ENCODE measurements around the gene MACROD2. TPM values are rescaled to one million over a fixed set of nuclear protein-coding genes. Genes with fewer than 3 reads are reported as not detected.

MACROD2 gene
- polyA plus RNA-seq, 2 of the 4 experiments (the other 2 are of a cell fraction): 0.96 to 1.3 TPM

GRCh38 chr20:16062661-16063581 lies 2067.6 kb downstream of the MACROD2 start:
- ATAC-seq (no peak), DNase-seq (ENCODE audit: low read depth in 1 of 2, low spot score in 1 of 2) (no peak), FAIRE-seq (no peak)
- no peak overlapping the region for H3K4me2 ChIP-seq
- no peak for TF ChIP-seq SMC3 (IDR thresholded peaks at IDR 0.05)
- TF ChIP-seq MAZ (IDR thresholded peaks at IDR 0.05; ENCODE audit: borderline replicate concordance, low read depth, low read length): no peak
- no peak for TF ChIP-seq CEBPB (IDR thresholded peaks at IDR 0.05)
- no peak for TF ChIP-seq JUNB (IDR thresholded peaks at IDR 0.05)
- TF ChIP-seq ZFP36 (IDR thresholded peaks at IDR 0.05; ENCODE audit: borderline replicate concordance, partially characterized antibody): no peak
- TF ChIP-seq EP300 (IDR thresholded peaks at IDR 0.05): no peak
- TF ChIP-seq HEYL (CRISPR knock-in tag; IDR thresholded peaks at IDR 0.05): no peak
- TF ChIP-seq RFX5 (IDR thresholded peaks at IDR 0.05): no peak
- no peak for TF ChIP-seq HMGXB4 (CRISPR knock-in tag; IDR thresholded peaks at IDR 0.05; ENCODE audit: borderline replicate concordance)
- no peak for TF ChIP-seq RNF2 (IDR thresholded peaks at IDR 0.05; ENCODE audit: borderline replicate concordance, low read depth)
- TF ChIP-seq FOSL2 (IDR thresholded peaks at IDR 0.05): no peak
- TF ChIP-seq FOSL2 (CRISPR knock-in tag; IDR thresholded peaks at IDR 0.05): no peak
- no peak for TF ChIP-seq HDAC2 (IDR thresholded peaks at IDR 0.05)
- no peak for TF ChIP-seq HOXB13 (CRISPR knock-in tag; IDR thresholded peaks at IDR 0.05; ENCODE audit: low read depth)
- TF ChIP-seq, protein P1, sequence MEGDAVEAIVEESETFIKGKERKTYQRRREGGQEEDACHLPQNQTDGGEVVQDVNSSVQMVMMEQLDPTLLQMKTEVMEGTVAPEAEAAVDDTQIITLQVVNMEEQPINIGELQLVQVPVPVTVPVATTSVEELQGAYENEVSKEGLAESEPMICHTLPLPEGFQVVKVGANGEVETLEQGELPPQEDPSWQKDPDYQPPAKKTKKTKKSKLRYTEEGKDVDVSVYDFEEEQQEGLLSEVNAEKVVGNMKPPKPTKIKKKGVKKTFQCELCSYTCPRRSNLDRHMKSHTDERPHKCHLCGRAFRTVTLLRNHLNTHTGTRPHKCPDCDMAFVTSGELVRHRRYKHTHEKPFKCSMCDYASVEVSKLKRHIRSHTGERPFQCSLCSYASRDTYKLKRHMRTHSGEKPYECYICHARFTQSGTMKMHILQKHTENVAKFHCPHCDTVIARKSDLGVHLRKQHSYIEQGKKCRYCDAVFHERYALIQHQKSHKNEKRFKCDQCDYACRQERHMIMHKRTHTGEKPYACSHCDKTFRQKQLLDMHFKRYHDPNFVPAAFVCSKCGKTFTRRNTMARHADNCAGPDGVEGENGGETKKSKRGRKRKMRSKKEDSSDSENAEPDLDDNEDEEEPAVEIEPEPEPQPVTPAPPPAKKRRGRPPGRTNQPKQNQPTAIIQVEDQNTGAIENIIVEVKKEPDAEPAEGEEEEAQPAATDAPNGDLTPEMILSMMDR (IDR thresholded peaks at IDR 0.05): no peak
- no peak for TF ChIP-seq NPAS2 (CRISPR knock-in tag; IDR thresholded peaks at IDR 0.05; ENCODE audit: borderline replicate concordance)
- TF ChIP-seq HOXA7 (CRISPR knock-in tag; IDR thresholded peaks at IDR 0.05): no peak
- WGBS (ENCODE audit: missing lambda C conversion rate): 34% methylated on average over 10 of the region's 10 CpGs
- H3K4me3 ChIP-seq: no peak overlapping the region
- no peak overlapping the region for H3K27ac ChIP-seq
- no peaks in the 10 kb centered on the region for H3K9me3 ChIP-seq
- no peaks in the 10 kb centered on the region for H3K4me1 ChIP-seq
- ChIA-PET POLR2A (no interaction called here), CTCF (interaction anchor here (0.7 kb wide), 1 partner anchor 413 kb away, joined by 3 read pairs; no protein-coding TSS in a partner anchor)

DNA sequence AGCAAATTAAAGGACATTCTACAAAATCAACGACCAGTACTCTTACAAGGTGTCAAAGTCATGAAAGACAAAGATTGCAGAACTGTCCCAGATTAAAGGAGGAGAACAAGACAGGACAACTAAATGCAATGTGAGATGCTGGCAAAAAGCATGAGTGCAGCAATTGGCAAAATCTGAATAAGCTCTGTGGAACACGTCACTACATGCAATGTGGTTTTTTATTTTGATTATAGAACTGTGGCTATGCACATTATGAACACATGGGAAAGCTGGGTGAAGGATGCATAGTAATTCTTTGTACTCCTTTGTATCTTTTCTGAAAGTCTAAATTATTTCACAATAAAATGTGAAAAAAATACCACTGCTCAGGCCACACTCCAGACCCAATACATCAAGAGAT lies 2068.6 kb downstream of the MACROD2 start:
- H3K4me3 ChIP-seq: no peak overlapping the region
- FAIRE-seq: no peak
- TF ChIP-seq HOXB5 (CRISPR knock-in tag; IDR thresholded peaks at IDR 0.05): no peak
- no peak for TF ChIP-seq ZC3H11A (IDR thresholded peaks at IDR 0.05)
- TF ChIP-seq, protein P2, sequence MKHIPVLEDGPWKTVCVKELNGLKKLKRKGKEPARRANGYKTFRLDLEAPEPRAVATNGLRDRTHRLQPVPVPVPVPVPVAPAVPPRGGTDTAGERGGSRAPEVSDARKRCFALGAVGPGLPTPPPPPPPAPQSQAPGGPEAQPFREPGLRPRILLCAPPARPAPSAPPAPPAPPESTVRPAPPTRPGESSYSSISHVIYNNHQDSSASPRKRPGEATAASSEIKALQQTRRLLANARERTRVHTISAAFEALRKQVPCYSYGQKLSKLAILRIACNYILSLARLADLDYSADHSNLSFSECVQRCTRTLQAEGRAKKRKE (CRISPR knock-in tag; IDR thresholded peaks at IDR 0.05; ENCODE audit: low read depth): no peak
- TF ChIP-seq, protein P3, sequence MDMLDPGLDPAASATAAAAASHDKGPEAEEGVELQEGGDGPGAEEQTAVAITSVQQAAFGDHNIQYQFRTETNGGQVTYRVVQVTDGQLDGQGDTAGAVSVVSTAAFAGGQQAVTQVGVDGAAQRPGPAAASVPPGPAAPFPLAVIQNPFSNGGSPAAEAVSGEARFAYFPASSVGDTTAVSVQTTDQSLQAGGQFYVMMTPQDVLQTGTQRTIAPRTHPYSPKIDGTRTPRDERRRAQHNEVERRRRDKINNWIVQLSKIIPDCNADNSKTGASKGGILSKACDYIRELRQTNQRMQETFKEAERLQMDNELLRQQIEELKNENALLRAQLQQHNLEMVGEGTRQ (IDR thresholded peaks at IDR 0.05): no peak
- no peak for TF ChIP-seq NPAS2 (CRISPR knock-in tag; IDR thresholded peaks at IDR 0.05; ENCODE audit: borderline replicate concordance)
- no peak for TF ChIP-seq MAZ (IDR thresholded peaks at IDR 0.05; ENCODE audit: borderline replicate concordance, low read depth, low read length)
- TF ChIP-seq HOXA7 (CRISPR knock-in tag; IDR thresholded peaks at IDR 0.05): no peak
- TF ChIP-seq NFE2L2 (conservative IDR thresholded peaks at IDR 0.05; ENCODE audit: low read length): no peak
- TF ChIP-seq CHD2 (IDR thresholded peaks at IDR 0.05; ENCODE audit: low read length, partially characterized antibody): no peak
- no peak for DNase-seq (ENCODE audit: low read depth in 1 of 2, low spot score in 1 of 2)
- CTCF ChIA-PET: interaction anchor here (0.9 kb wide), 1 partner anchor 36 kb away, joined by 3 read pairs; no protein-coding TSS in a partner anchor
- no peak overlapping the region for H3K27ac ChIP-seq
- ATAC-seq: no peak
- H3K4me2 ChIP-seq: no peak overlapping the region
- no peaks in the 10 kb centered on the region for H3K4me1 ChIP-seq
- POLR2A ChIA-PET: no interaction called here
- WGBS (ENCODE audit: missing lambda C conversion rate): 30% methylated on average over 2 of the region's 2 CpGs
- H3K9me3 ChIP-seq: no peaks in the 10 kb centered on the region

Data from A549 (cell line).